Endothelial cell of umbilical vein (primary cell): Measurements from ENCODE around the gene CLSTN2. TPM values are rescaled to one million over a fixed set of nuclear protein-coding genes. Genes with fewer than 3 reads are reported as not detected.

Experiments used
- BruUV-seq: library from RNA; stranded (reverse); fragments of 400-500 nt; replicated peaks from 2 replicates; lab custom pipeline; 2021; lab: Mats Ljungman, UMichigan
- CTCF ChIA-PET: fragments of 300-600, 350-600 bp; sonication (Branson Sonifier 250); formaldehyde crosslinking; loops from one replicate; lab custom pipeline; 2021; ENCODE audit warnings: antibody characterized with exemption, inconsistent platforms; lab: Charles Lee
- POLR2A ChIA-PET: fragments of 300-600, 350-600 bp; sonication (Branson Sonifier 250); formaldehyde crosslinking; loops from one replicate; lab custom pipeline; 2021; ENCODE audit warnings: antibody characterized with exemption, inconsistent platforms; lab: Charles Lee
- DNase-seq: peaks from one replicate; pipeline ENCODE4 v3.0.0-alpha.2; 2011; ENCODE audit warnings: low read depth, low spot score
- FAIRE-seq: peaks from 2 replicates; lab custom pipeline; 2011; peaks lifted over from hg19 to GRCh38; lab: Jason Lieb, UNC
- H2AFZ ChIP-seq: 2 replicates; pipeline ENCODE4 v1.6.0; 2012; ENCODE audit warnings: low read depth, low read length, control low read depth, inconsistent platforms
- H3K27ac ChIP-seq: 2 replicates; pipeline ENCODE4 v1.5.1; 2011; ENCODE audit warnings: low read depth, mild to moderate bottlenecking, control low read depth, low read length, moderate library complexity; ENCODE audit not compliant: insufficient read depth
- H3K27me3 ChIP-seq, 2 experiments: 2 replicates each; pipeline versions ENCODE4 v1.6.0 to v1.6.1; 2011; ENCODE audit warnings: low read length in 2 of 2, mixed read lengths in 1 of 2; ENCODE audit not compliant: control insufficient read depth in 2 of 2, insufficient read depth in 2 of 2
- H3K36me3 ChIP-seq, 2 experiments: 2 replicates in 1 of 2; 3 replicates in 1 of 2; pipeline ENCODE4 v1.5.1; 2011; ENCODE audit warnings: low read length in 2 of 2, mild to moderate bottlenecking in 1 of 2, moderate library complexity in 1 of 2; ENCODE audit not compliant: control insufficient read depth in 2 of 2, insufficient read depth in 2 of 2; ENCODE audit errors: extremely low read depth in 1 of 2
- H3K4me1 ChIP-seq: 3 replicates; pipeline ENCODE4 v1.5.1; 2011; ENCODE audit warnings: mild to moderate bottlenecking, low read length; ENCODE audit not compliant: control insufficient read depth, insufficient read depth; ENCODE audit errors: extremely low read depth
- H3K4me2 ChIP-seq: 2 replicates; pipeline ENCODE4 v1.6.1; 2011; ENCODE audit warnings: low read length, control low read depth, mixed read lengths; ENCODE audit not compliant: insufficient read depth
- H3K4me3 ChIP-seq, 3 experiments: fragments of 200-600 bp in 1 of 3; sonication (generic), shearing (Covaris generic) in 1 of 3; replicated peaks in 1 of 3; 2 replicates each; pipeline ENCODE4 v1.5.1; 2011 to 2016; ENCODE audit warnings: control low read depth in 3 of 3, low read length in 3 of 3, mild to moderate bottlenecking in 2 of 3, inconsistent platforms in 1 of 3, low read depth in 1 of 3, moderate library complexity in 1 of 3; ENCODE audit not compliant: insufficient read depth in 1 of 3
- H3K79me2 ChIP-seq: 2 replicates; pipeline ENCODE4 v1.6.0; 2012; ENCODE audit warnings: low read length, inconsistent platforms; ENCODE audit not compliant: control insufficient read depth, insufficient read depth
- H3K9ac ChIP-seq: replicated peaks from 2 replicates; pipeline ENCODE3; 2011; ENCODE audit warnings: low read length, control low read depth; ENCODE audit not compliant: insufficient read depth; ENCODE audit errors: extremely low read depth
- H3K9me1 ChIP-seq: replicated peaks from 3 replicates; pipeline ENCODE4 v1.6.0; 2011; ENCODE audit warnings: mild to moderate bottlenecking, low read length; ENCODE audit not compliant: control insufficient read depth, insufficient read depth; ENCODE audit errors: extremely low read depth
- H3K9me3 ChIP-seq: replicated peaks from 2 replicates; pipeline ENCODE4 v1.5.1; 2012; ENCODE audit warnings: low read length, inconsistent platforms; ENCODE audit not compliant: control insufficient read depth, insufficient read depth
- H4K20me1 ChIP-seq: replicated peaks from 2 replicates; pipeline ENCODE3; 2011; ENCODE audit warnings: mild to moderate bottlenecking, low read length; ENCODE audit not compliant: control insufficient read depth, insufficient read depth; ENCODE audit errors: extremely low read depth
- CTCF ChIP-seq, 2 donors: IDR thresholded peaks; 1 replicate in 1 of 2; 2 replicates in 1 of 2; pipeline ENCODE4 v1.5.1; 2011; ENCODE audit warnings: low read length in 2 of 2, mild to moderate bottlenecking in 2 of 2, moderate library complexity in 2 of 2, control low read depth in 1 of 2, inconsistent platforms in 1 of 2, low read depth in 1 of 2; ENCODE audit not compliant: insufficient read depth in 1 of 2; ENCODE audit errors: extremely low read depth in 1 of 2
- EZH2 ChIP-seq: IDR thresholded peaks from 2 replicates; pipeline ENCODE4 v1.6.1; 2012; ENCODE audit warnings: borderline replicate concordance, low read depth, mild to moderate bottlenecking, moderate library complexity, low read length, inconsistent platforms; ENCODE audit not compliant: severe bottlenecking
- FOS ChIP-seq: IDR thresholded peaks from 2 replicates; pipeline ENCODE4 v1.6.1; 2011; ENCODE audit warnings: mild to moderate bottlenecking, low read length, moderate library complexity, borderline replicate concordance; ENCODE audit not compliant: insufficient read depth
- GATA2 ChIP-seq: IDR thresholded peaks from 2 replicates; pipeline ENCODE4 v1.7.0; 2011; ENCODE audit warnings: low read depth, mild to moderate bottlenecking, moderate library complexity, mixed read lengths, low read length; ENCODE audit not compliant: insufficient read length, insufficient read depth
- JUN ChIP-seq: IDR thresholded peaks from 2 replicates; pipeline ENCODE4 v1.6.1; 2011; ENCODE audit warnings: borderline replicate concordance, low read depth; ENCODE audit not compliant: insufficient read length, insufficient read depth
- MAX ChIP-seq: IDR thresholded peaks from 2 replicates; pipeline ENCODE4 v1.6.1; 2011; ENCODE audit not compliant: insufficient read depth, insufficient read length
- MYC ChIP-seq: IDR thresholded peaks from one replicate; pipeline ENCODE4 v1.6.1; 2011; ENCODE audit warnings: mild to moderate bottlenecking, low read depth, low read length
- POLR2A ChIP-seq: IDR thresholded peaks from 2 replicates; pipeline ENCODE4 v1.6.1; 2012; ENCODE audit warnings: low read depth, mild to moderate bottlenecking, control low read depth, low read length
- POLR2AphosphoS5 ChIP-seq: IDR thresholded peaks from 2 replicates; pipeline ENCODE4 v1.6.1; 2012; ENCODE audit warnings: low read depth, mild to moderate bottlenecking, control low read depth, low read length, moderate library complexity; ENCODE audit not compliant: insufficient read depth
- dilution Hi-C: fragments of 300-500 bp; cut with MboI; formaldehyde crosslinking; loops from one replicate; pipeline ENCODE4 v1.15.0; 2019; ENCODE audit warnings: low sequenced_read_pairs; ENCODE audit not compliant: extremely low pct_ligation_motif_present
- intact Hi-C: fragments of 100-400 bp; cut with micrococcal nuclease; formaldehyde crosslinking; loops from one replicate; pipeline ENCODE4 v1.10.0; 2022
- polyA plus RNA-seq, 4 experiments: library from polyadenylated mRNA; depleted of rRNA in 3 of 4; stranded (reverse) in 3 of 4; unstranded in 1 of 4; fragments of >200 nt; gene quantifications; 2 replicates each; pipeline versions ENCODE4 v1.2.1 to v1.2.3, GENCODE V29; 2011 to 2012; ENCODE audit warnings: missing spikeins in 1 of 4
- total RNA-seq: library from RNA; stranded (reverse); gene quantifications from 2 replicates; pipeline ENCODE4 v1.2.3, GENCODE V29; 2021

CLSTN2 gene
- total and polyA plus RNA-seq, 2 donors (not counting 3 experiments of a cell fraction or from before 2014, with no cell fraction given): 0.26 to 0.38 TPM

- FAIRE-seq: no peak
- Histone ChIP-seq H3K36me3 (no peaks in the 10 kb centered on the region), H3K9ac (no peak overlapping the region), H3K9me3 (no peaks in the 10 kb centered on the region), H2AFZ (no peak overlapping the region), H3K79me2 (no peaks in the 10 kb centered on the region), H3K4me1 (no peaks in the 10 kb centered on the region), H3K27ac (no peak overlapping the region), H3K4me3 (no peak overlapping the region), H4K20me1 (no peaks in the 10 kb centered on the region), H3K27me3 (no peaks in the 10 kb centered on the region), H3K9me1 (no peaks in the 10 kb centered on the region), H3K4me2 (no peak overlapping the region)
- dilution Hi-C loops: no loop called here
- POLR2A ChIA-PET: no interaction called here
- CTCF ChIA-PET: no interaction called here
- no TSS peak for BruUV-seq
- TF ChIP-seq MYC (no peak), EZH2 (no peak), GATA2 (no peak), JUN (no peak), CTCF (IDR thresholded peaks at IDR 0.05; ENCODE audit: extremely low read depth in 1 of 2, insufficient read depth in 1 of 2, low read depth in 1 of 2, low read length in 2 of 2) (no peak), MAX (no peak), POLR2AphosphoS5 (no peak), POLR2A (no peak), FOS (no peak)
- DNase-seq: no peak
- intact Hi-C loops: no loop called here
Observed at GRCh38 chr3:140439527-140439926, 504.5 kb downstream of the CLSTN2 start.
